Spleen (tissue), 11 donors: ENCODE measurements around the gene ZNF354C. TPM values are rescaled to one million over a fixed set of nuclear protein-coding genes. Genes with fewer than 3 reads are reported as not detected.

Source experiments
- DNase-seq: peaks from one replicate; pipeline ENCODE4 v3.0.0-alpha.2; 2020
- H3K27ac ChIP-seq, 8 donors: fragments of 200-600 bp; sonication (generic) in 7 of 8; 1 replicate in 4 of 8; 2 replicates in 4 of 8; pipeline versions ENCODE4 v1.5.0 to v1.8.0; 2016 to 2021; ENCODE audit warnings: inconsistent platforms in 4 of 8, mild to moderate bottlenecking in 4 of 8, moderate library complexity in 1 of 8
- H3K27me3 ChIP-seq, 7 donors: fragments of 200-600 bp; sonication (generic) in 6 of 7; replicated peaks in 1 of 7; 1 replicate in 4 of 7; 2 replicates in 3 of 7; pipeline versions ENCODE4 v1.5.0 to v1.8.0; 2016 to 2021; ENCODE audit warnings: inconsistent platforms in 3 of 7, mild to moderate bottlenecking in 1 of 7
- H3K36me3 ChIP-seq, 6 donors: fragments of 200-600 bp; sonication (generic) in 5 of 6; 1 replicate in 4 of 6; 2 replicates in 2 of 6; pipeline versions ENCODE4 v1.5.0 to v1.8.0; 2016 to 2021; ENCODE audit warnings: inconsistent platforms in 2 of 6
- H3K4me1 ChIP-seq, 6 donors: fragments of 200-600 bp; sonication (generic) in 5 of 6; 1 replicate in 3 of 6; 2 replicates in 3 of 6; pipeline versions ENCODE4 v1.5.0 to v1.8.0; 2016 to 2021; ENCODE audit warnings: inconsistent platforms in 3 of 6
- H3K4me3 ChIP-seq, 8 donors: fragments of 200-600 bp; sonication (generic) in 7 of 8; 1 replicate in 4 of 8; 2 replicates in 4 of 8; pipeline versions ENCODE4 v1.5.0 to v1.8.0; 2016 to 2021; ENCODE audit warnings: inconsistent platforms in 4 of 8, mild to moderate bottlenecking in 4 of 8, moderate library complexity in 2 of 8
- H3K9me3 ChIP-seq, 8 donors: fragments of 200-600 bp; sonication (generic) in 7 of 8; 1 replicate in 4 of 8; 2 replicates in 4 of 8; pipeline versions ENCODE4 v1.5.0 to v1.8.0; 2016 to 2021; ENCODE audit warnings: inconsistent platforms in 4 of 8
- POLR2A ChIP-seq, 3 donors: fragments of 450-650 bp; IDR thresholded peaks; one replicate each; pipeline ENCODE4 v1.5.1; 2017; ENCODE audit warnings: antibody characterized with exemption in 3 of 3, mild to moderate bottlenecking in 1 of 3
- POLR2AphosphoS5 ChIP-seq, 3 donors: sonication (generic); formaldehyde crosslinking; IDR thresholded peaks; one replicate each; pipeline ENCODE4 v1.5.1; 2017; ENCODE audit warnings: antibody characterized with exemption in 3 of 3
- WGBS, 5 donors: extraction: QIAGEN DNeasy Blood & Tissue Kit in 3 of 5; methylation state at CpG; one replicate each; pipeline versions ENCODE4 v1.1.5 to v1.1.7; 2013 to 2018; 5-methylcytosine and 5-hydroxymethylcytosine counted together
- intact Hi-C: fragments of 100-400 bp; cut with DNase I; formaldehyde crosslinking; loops from one replicate; pipeline ENCODE4 v1.15.0; 2023; ENCODE audit warnings: low total_unique reads
- polyA plus RNA-seq, 3 donors: library from polyadenylated mRNA; stranded (reverse); fragments of 200-250 nt; gene quantifications; one replicate each; pipeline ENCODE4 v1.2.1, GENCODE V29; 2013
- total RNA-seq, 7 donors: library from RNA; depleted of rRNA in 3 of 7; stranded (reverse); fragments of >200 nt in 3 of 7; fragmentation: NEBNext Ultra II Directional in 4 of 7; extraction: Animal tissue kit (Norgen Biotek cat#: 25700) in 4 of 7; gene quantifications; one replicate each; pipeline versions ENCODE4 v1.1.0 to v1.2.1, GENCODE V29; 2016 to 2021
- TF ChIP-seq, protein P1 (sequence below), 11 experiments: fragments of 200-600 bp in 7 of 11; fragments of 450-650 bp in 4 of 11; sonication (generic) in 4 of 11; IDR thresholded peaks in 8 of 11; conservative IDR thresholded peaks in 3 of 11; 1 replicate in 7 of 11; 2 replicates in 4 of 11; pipeline versions ENCODE4 v1.4.0 to v1.8.0; 2016 to 2021; ENCODE audit warnings: antibody characterized with exemption in 11 of 11, inconsistent platforms in 4 of 11, mild to moderate bottlenecking in 1 of 11
- donor health status: healthy with polysubstance abuse.
- donor health status: DM: no; HTN: no; CAD: no; lungs with moderate emphysema.
- donor health status: DM: no; HTN: no; CAD: no.
- donor health status: Bipolar disorder and iron deficiency.
- donor health status: healthy.
- donor health status: DM: no; HTN: no; CAD: no.
- donor health status: DM: yes; HTN: yes; CAD: no.

Gene ZNF354C
- total and polyA plus RNA-seq, 10 donors, result 1.3 to 8.5 (median 6.6) TPM

DNA sequence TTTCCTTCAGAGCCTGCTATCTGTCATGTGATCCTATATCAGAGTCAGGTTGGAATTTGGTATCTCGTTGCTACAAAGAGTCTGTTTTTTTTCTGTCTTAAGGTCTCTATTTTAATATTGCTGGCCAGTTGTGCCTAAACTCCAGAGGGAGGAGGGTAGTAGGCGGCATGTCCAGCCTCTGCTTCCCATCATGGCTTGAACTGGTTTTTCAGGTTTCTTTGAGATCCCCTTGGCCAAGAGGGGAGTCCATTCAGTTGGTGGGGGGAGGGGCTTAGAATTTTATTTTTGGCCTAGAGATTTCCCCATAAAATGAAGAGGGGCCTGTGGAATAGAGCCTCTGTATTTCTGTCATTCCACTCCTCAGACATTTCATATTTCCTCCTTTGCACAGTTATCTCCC is 15.4 kb upstream of the ZNF354C start:
- Histone ChIP-seq H3K36me3 (no peaks in the 10 kb centered on the region), H3K27me3 (no peaks in the 10 kb centered on the region), H3K9me3 (peaks cover 0 to 100% (median 84%) of the 10 kb centered on the region in 8 donors), H3K4me3 (no peak overlapping the region), H3K27ac (no peak overlapping the region), H3K4me1 (no peaks in the 10 kb centered on the region)
- 70 to 89% (median 81%) methylated on average over 2 of the region's 2 CpGs for WGBS, 5 donors
- no peak for DNase-seq
- TF ChIP-seq, protein P1, sequence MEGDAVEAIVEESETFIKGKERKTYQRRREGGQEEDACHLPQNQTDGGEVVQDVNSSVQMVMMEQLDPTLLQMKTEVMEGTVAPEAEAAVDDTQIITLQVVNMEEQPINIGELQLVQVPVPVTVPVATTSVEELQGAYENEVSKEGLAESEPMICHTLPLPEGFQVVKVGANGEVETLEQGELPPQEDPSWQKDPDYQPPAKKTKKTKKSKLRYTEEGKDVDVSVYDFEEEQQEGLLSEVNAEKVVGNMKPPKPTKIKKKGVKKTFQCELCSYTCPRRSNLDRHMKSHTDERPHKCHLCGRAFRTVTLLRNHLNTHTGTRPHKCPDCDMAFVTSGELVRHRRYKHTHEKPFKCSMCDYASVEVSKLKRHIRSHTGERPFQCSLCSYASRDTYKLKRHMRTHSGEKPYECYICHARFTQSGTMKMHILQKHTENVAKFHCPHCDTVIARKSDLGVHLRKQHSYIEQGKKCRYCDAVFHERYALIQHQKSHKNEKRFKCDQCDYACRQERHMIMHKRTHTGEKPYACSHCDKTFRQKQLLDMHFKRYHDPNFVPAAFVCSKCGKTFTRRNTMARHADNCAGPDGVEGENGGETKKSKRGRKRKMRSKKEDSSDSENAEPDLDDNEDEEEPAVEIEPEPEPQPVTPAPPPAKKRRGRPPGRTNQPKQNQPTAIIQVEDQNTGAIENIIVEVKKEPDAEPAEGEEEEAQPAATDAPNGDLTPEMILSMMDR (IDR thresholded peaks at IDR 0.05 in 8 of 11, conservative IDR thresholded peaks at IDR 0.05 in 3 of 11), result no peak
- TF ChIP-seq POLR2AphosphoS5 (IDR thresholded peaks at IDR 0.05), result no peak
- intact Hi-C loops, result no loop called here

DNA sequence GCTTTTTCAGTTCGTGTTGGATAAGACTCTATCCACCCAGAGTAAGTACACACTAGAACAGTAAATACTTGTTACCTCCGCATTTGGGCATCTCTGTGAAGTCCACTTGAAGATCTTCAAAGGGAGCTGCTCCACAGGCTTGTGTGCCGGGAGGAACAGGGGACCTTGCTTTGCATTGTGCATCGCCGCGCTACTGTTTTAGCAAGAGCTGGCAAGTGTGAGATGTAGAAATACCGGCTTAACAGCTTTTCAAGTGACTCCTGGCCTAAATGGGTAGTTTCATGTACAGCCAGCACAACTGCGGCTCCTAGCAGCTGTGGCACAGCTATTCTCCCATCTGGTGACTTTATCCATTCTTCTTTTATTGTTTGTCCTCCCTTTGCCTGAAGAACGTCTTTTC is 8.4 kb upstream of the ZNF354C start:
- Histone ChIP-seq H3K4me1 (no peaks in the 10 kb centered on the region), H3K4me3 (no peak overlapping the region), H3K27me3 (no peaks in the 10 kb centered on the region), H3K36me3 (no peaks in the 10 kb centered on the region), H3K27ac (no peak overlapping the region), H3K9me3 (peaks cover 0 to 91% (median 37%) of the 10 kb centered on the region in 8 donors)
- 82 to 92% (median 91%) methylated on average over 9 of the region's 9 CpGs for WGBS, 5 donors
- no peak for DNase-seq
- intact Hi-C loops, result no loop called here
- TF ChIP-seq, protein P1 (IDR thresholded peaks at IDR 0.05 in 8 of 11, conservative IDR thresholded peaks at IDR 0.05 in 3 of 11), result no peak
- TF ChIP-seq POLR2AphosphoS5 (IDR thresholded peaks at IDR 0.05), result no peak
- TF ChIP-seq POLR2A (IDR thresholded peaks at IDR 0.05), result no peak

DNA sequence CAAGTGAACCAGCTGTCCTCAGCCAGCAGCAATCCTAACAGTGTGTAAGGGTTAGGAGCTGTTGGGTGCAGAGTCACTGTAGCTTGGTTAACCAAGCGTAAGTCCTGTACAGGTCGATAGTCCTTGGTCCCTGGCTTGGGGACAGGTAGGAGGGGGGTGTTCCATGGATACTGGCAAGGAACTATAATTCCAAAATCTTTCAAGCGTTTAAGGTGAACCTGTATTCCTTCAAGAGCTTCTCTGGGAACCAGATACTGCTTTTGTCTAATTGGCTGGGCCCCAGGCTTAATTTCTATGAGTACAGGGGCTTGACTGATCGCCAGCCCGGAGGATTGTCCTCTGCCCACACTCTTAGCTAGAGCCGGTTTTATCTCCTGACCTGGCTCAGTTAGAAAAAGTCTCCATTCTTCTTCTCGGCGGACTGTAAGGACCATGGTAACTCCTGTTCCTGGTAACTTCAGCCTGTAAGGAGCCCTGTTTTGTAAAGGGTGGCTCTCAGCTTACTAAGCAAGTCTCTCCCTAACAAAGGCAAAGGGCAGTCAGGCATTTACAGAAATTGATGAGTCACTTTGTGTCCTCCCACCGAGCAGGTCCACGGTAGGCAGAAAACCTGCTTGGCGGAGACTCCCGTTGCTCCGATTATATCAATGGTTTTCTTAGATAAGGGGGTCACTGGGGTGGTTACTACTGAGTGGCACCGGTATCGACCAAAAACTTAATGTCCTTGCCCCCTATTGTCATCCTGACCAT is 6.0 kb upstream of the ZNF354C start:
- Histone ChIP-seq H3K9me3 (peaks cover 0 to 76% (median 24%) of the 10 kb centered on the region in 8 donors), H3K4me1 (no peaks in the 10 kb centered on the region), H3K4me3 (no peak overlapping the region), H3K27ac (no peak overlapping the region), H3K36me3 (no peaks in the 10 kb centered on the region), H3K27me3 (no peaks in the 10 kb centered on the region)
- TF ChIP-seq POLR2A (IDR thresholded peaks at IDR 0.05) (no peak), POLR2AphosphoS5 (IDR thresholded peaks at IDR 0.05) (no peak)
- TF ChIP-seq, protein P1 (IDR thresholded peaks at IDR 0.05 in 8 of 11, conservative IDR thresholded peaks at IDR 0.05 in 3 of 11), result no peak
- intact Hi-C loops, result no loop called here
- WGBS, 5 donors, result 86 to 95% (median 91%) methylated on average over 15 of the region's 15 CpGs
- no peak for DNase-seq

DNA sequence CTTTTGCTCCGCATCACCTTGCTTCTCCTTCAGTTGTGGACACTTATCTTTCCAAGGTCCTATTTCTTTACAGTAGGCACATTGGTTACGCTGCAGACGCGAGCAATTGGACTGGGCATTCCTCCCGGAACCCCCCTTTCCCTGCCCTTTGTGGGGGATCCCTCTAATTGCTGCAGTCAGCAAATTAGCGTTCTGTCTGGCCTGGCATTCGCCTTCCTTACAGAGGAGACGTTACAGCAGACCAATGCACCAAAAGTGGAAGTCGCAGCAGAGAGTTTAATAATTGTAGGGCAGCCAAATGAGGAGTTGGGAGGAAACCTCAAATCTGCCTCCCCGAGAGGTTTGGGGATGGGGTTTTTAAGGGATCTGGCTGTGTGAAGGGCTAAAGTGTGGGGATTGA is 5.3 kb upstream of the ZNF354C start:
- H3K9me3 ChIP-seq, result peaks cover 0 to 73% (median 18%) of the 10 kb centered on the region in 8 donors
- H3K36me3 ChIP-seq, result no peaks in the 10 kb centered on the region
- H3K27me3 ChIP-seq, result no peaks in the 10 kb centered on the region
- 85 to 92% (median 88%) methylated on average over 10 of the region's 10 CpGs for WGBS, 5 donors
- no peak overlapping the region for H3K27ac ChIP-seq
- no peak for DNase-seq
- intact Hi-C loops, result no loop called here
- no peak overlapping the region for H3K4me3 ChIP-seq
- peaks cover 0 to 6% (median 4%) of the 10 kb centered on the region in 6 donors for H3K4me1 ChIP-seq
- TF ChIP-seq POLR2A (IDR thresholded peaks at IDR 0.05), result no peak
- no peak for TF ChIP-seq POLR2AphosphoS5 (IDR thresholded peaks at IDR 0.05)
- TF ChIP-seq, protein P1 (IDR thresholded peaks at IDR 0.05 in 8 of 11, conservative IDR thresholded peaks at IDR 0.05 in 3 of 11), result no peak
